A172 (cell line): ENCODE data around the gene KRTAP12-4. TPM values are rescaled to one million over a fixed set of nuclear protein-coding genes. Genes with fewer than 3 reads are reported as not detected.
"Not testable (repeated sequence)": the region's sequence is repeated elsewhere in the genome, so short reads cannot be mapped to it uniquely, and the experiment has no call there.

Source experiments
- DNase-seq: peaks from one replicate; pipeline ENCODE4 v3.0.0-alpha.2; 2015; ENCODE audit warnings: low spot score
- total RNA-seq: library from RNA; depleted of rRNA; stranded (reverse); fragments of >200 nt; shearing (Covaris generic); gene quantifications from 2 replicates; pipeline ENCODE4 v1.2.3, GENCODE V29; 2014

KRTAP12-4 gene
- total RNA-seq, 1 experiment from 2014 or later: not detected

DNA sequence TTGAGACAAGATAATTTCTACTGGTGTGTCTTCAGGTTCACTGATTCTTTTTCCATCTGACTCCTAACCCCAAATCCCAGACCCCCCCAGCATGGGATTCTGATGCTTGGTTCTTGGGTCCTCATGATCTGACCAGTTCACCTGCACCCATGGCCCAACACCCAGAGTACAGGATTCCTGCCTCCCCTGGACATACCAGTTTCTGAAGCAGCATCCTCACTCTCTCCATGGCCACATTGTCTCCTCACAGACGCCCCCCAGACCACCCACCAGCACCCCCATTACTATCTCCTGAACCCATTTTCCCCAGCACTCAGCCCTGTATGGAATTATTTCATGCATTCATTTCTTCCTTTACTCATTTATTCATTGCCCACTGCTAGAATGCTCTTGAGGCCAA lies 2.4 kb upstream of the KRTAP12-4 start:
- no peak for DNase-seq

DNA sequence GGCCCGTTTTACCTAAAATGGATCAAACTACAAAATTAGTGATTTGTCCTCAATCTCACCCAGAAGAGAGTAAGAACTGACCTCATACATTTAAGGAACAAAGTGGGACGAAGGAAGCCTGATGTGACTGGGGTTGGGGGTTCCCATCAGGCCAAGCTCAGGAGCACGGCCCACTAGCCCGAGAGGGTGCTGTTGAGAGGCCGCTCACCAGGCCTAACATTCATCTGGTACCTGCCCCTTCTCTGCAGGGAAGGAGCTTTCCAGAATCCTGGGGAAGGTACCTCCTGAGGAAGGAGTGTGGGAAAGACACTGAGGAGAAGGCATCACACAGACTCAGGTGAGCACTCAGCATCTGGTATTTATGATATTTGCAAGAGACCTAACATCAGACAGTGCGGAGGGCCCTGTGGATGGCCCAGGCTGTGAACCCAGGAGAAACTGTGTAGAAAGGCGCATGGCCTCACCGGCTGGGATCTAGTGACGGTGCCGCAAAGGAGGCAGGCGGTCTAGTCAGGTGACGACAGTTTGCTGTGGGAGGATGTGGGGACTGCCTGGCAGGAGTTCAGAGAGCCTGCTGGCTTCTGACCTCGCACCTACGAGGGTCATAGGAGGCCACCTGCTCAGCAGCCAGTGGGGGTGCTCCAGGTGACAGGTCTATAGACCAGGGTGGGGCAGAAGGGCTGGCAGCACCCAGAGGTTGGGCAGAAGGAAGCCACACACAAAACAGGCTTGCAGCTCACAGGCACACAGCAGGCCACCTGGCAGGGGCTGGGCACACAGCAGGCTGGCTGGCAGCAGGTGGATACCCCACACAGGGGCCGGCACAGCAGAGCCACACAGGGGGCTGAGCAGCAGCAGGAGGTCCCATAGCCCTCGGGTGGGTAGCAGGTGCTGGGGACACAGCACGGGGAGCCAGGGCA lies 543 bp downstream of the KRTAP12-4 start:
- no peak for DNase-seq

DNA sequence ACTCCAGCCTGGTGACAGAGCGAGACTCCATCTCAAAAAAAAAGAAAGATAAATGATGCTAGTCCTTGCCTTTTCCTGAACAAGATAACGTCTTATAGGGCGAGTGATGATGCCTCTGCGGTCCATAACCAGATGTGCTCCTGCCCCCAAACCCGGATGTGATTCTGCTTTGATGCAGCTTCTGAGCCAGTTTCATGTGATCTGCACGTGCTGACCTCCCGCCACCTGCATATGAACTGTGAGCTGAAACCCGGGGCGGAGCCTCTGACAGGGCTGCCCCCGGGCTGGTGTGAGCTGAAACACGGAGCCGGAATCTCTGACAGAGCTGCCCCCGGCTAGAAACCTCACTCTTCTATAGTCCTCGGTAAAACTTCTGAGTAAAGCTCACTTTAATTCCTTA lies 1.3 kb downstream of the KRTAP12-4 start:
- DNase-seq: no peak

DNA sequence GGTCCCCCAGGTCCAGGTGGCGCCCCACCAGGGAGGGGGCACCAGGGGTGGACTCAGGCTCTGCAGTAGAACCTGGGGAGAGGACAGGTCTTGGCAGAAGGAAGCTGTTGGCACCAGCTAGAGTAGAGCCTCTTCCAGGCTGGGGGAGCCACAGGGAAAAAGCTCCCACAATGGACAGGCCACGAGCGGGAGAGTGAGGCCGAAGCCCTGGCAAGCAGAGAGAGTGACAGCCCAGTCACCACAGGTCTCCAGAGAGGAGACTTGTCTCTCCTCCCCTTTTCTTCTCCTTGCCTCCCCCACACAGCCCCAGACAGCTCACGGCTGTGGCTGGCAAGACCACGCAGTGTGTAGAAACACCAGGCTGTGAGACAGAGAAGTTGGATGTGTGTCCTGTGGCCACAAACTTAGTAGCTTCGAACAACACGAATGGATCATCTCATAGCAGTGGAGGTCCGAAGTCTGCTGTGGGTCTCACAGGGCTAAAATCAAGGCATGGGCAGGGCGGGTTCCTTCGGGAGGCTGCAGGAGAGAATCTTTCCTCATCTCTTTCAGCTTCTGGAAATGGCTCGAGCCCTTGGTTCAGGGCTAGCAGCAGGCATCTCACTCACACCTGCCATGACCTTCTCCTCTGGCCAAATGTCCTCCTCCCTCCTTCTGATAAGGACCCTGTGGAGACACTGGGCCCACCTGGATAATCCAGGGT lies 3.3 kb downstream of the KRTAP12-4 start:
- no peak for DNase-seq

DNA sequence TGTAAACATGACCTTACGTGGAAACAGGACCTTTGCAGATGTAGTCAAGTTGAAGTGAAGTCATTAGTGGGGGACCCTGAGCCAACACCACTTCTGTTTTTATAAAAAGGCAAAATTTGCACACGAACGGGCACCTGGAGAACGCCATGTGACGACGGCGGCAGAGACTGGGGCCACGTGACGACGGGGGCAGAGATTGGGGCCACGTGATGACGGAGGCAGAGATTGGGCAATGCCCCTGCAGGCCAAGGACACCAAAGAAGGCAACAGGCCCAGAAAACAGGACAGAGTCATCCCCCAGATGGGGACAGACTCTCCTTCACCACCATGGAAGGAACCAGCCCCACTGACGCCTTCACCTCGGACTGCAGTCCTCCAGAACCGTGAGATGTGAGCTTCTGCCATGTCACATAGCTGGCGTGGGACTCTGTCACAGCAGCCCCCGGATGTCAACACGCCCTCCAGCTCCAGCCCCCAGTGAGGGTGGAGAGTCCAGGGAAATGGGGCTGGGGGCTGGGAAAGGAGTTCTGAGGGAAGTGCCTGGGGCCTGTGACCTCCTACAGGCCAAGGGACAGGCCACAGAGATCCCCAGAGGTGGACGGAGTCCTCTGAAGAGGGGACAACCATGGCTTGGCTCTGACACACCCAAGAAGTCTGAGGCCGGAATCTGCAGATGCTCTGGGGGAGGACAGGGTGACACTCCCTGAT lies 4.0 kb downstream of the KRTAP12-4 start:
- DNase-seq: no peak

DNA sequence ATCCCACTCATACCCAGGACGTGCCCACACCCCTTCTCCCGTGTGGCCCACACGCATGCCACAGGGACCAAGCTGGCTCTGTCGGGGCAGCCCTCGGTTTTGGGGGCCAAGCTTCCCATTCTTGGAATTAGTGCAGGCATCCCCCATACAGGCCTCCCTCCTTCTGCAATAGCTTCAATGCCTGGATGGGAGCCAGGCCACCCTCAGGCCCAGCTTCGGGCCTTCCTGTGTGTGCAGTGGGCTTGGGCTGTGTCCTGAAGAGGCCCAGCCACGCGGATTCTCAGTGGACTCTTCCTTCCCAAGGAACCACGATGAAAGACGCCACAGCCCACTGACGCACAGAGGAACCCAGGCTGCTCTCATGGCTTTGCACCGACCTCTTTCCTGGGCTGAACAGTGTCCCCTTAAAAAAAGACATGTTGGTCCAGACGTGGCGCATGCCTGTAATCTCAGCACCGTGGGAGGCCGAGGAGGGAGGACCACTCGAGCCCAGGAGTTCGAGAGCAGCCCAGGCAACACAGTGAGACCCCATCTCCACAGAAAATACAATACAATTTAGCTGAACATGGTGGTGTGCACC lies 4.8 kb downstream of the KRTAP12-4 start:
- no peak for DNase-seq

DNA sequence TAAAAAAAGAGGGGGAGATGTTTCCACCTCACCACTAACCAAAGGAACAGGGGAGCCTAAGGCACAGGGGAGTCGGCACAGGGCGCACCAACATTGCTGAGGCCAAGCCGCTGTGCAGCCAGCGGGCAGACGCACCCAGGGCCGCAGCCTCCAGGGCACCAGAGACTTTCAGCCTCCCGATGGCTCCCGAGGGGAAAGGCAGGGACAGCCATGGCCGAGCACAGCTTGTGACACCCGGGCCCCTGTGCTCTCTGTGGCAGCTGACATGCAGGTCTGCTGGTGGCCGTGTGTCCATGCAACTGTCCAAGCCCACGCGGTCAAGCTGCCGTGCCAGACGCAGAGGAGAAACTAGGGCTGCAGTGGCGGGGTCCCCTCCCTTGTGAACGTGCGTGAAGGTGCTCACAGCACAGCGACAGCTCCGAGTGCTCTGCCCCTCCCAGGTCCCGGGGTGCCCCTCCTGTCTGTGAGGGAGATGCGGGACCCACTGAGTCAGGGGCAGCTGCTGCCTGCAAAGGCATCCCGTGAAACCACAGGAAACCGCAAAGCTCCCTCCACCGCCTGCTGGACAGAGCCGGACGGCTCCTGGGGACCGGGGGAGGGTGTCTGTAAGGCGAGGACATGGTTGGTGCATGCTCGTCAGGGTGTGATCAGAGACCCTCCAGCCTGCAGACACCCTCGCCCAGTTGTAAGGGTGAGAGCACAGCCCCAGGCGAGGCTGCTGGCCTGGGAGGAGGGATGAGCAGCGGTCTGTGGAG lies 5.7 kb downstream of the KRTAP12-4 start:
- DNase-seq: no peak

DNA sequence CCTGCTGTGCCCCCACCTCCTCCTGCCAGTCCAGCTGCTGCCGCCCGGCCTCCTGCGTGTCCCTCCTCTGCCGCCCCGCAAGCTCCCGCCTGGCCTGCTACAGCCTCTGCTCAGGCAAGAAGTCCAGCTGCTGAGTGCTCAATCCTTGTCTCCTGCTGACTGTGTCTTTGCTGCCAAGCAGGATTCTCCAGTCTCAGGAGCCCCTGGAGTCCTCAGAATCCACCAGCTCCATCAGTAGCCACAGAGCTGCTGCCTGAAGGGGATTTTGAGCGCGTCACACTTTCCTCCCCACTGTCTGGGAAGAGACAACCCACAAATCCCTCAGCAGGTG lies 7.3 kb downstream of the KRTAP12-4 start:
- no peak for DNase-seq

DNA sequence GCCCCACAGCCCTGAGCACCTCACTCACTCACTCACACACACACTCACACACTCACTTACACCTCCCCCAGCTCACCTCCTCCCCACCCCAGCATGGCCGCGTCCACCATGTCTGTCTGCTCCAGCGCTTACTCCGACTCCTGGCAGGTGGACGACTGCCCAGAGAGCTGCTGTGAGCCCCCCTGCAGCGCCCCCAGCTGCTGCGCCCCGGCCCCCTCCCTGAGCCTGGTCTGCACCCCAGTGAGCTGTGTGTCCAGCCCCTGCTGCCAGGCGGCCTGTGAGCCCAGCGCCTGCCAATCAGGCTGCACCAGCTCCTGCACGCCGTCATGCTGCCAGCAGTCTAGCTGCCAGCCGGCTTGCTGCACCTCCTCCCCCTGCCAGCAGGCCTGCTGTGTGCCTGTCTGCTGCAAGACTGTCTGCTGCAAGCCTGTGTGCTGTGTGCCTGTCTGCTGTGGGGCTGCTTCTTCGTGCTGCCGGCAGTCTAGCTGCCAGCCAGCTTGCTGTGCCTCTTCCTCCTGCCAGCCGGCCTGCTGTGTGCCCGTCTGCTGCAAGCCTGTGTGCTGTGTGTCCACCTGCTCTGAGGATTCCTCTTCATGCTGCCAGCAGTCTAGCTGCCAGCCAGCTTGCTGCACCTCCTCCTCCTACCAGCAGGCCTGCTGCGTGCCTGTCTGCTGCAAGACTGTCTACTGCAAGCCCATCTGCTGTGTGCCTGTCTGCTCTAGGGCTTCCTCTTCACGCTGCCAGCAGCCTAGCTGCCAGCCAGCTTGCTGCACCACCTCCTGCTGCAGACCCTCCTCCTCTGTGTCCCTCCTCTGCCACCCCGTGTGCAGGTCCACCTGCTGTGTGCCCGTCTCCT lies 7.9 kb downstream of the KRTAP12-4 start, which contains the start of gene KRTAP10-11:
Gene KRTAP10-11, plus strand, starts transcription at position 49 of the 856 bp plus-strand sequence. Its CDS starts 45 bp downstream, at position 94.
- not testable (repeated sequence) for DNase-seq

DNA sequence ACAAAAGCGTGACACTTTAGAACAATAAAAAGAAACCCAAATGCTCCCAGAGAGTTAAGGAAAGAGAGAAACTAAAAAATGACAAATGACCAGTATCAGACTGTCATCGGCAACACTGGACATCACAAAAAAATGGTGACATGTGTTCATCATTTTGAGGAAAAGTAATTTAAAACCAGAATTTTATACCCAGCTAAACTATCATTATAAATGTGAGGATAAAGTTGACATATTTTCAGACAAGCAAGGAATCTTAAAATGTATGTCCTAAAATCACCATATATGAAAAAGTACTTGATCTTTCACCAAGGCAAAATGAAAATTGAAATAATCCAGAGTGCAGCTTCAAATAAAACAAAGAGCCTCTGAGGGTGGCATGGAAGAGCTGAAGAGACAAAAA lies 9.6 kb downstream of the KRTAP12-4 start:
- DNase-seq: no peak

DNA sequence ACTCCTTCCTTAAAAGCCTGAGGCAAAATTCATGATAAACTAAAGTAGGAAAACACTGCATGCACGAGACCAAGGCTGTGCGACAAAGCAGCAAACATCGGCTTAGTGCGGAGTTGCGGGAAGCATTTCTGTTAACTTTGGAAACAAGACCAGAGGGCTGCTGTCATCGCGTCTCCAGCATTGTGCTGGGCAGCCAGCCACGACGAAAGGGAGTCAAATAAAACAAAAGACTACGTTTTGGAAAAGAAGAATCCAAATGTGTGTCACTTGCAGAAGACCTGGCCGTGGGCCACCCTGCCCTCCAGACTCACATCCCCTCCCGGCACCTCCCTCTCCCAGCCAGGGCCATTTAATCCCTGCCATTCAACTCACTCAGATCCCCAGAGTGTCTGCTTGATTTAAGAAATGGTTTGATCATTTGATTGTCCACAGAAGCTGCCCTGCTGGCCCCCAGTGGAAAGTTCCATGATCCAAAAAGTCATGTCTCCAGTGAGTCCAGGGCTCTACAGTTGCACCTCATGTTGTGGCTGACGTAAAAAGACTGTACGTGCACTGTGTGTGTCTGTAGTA lies 10.6 kb downstream of the KRTAP12-4 start:
- DNase-seq: no peak

DNA sequence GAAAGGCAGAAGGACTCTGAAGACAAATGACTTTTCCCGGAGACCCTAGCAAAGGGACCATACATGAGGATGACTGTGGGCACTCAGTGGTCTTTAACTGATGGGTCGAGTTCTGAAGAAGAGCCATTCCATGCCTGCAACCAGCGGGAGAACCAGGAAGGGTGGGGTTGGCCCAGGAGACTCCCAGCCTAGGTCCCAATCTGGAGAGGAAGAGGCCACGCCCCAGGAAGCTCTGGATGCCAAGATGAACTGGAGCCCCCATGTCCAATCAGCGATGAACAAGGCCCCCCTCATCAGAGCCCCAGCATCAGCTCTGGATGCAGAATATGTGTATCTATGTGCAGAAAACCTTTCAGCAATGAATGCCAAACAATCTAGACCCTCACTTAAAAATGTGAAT lies 13.7 kb downstream of the KRTAP12-4 start:
- no peak for DNase-seq

DNA sequence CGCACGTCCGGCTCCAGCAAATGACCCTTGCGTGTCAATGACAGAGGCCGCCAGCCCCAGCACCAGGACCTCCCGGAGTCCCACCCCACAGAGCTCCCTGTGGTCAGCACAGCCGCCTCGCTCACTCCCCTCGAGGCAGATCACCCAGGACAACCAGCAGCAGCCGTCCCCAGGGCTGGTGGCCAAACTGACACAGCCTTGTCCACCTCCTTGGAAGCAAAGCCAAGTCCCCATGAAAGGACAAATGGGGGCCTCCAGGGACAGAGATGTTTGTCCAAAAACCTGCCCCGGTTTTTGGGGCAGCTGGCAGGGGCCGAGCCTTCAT lies 15.2 kb downstream of the KRTAP12-4 start:
- DNase-seq: no peak

DNA sequence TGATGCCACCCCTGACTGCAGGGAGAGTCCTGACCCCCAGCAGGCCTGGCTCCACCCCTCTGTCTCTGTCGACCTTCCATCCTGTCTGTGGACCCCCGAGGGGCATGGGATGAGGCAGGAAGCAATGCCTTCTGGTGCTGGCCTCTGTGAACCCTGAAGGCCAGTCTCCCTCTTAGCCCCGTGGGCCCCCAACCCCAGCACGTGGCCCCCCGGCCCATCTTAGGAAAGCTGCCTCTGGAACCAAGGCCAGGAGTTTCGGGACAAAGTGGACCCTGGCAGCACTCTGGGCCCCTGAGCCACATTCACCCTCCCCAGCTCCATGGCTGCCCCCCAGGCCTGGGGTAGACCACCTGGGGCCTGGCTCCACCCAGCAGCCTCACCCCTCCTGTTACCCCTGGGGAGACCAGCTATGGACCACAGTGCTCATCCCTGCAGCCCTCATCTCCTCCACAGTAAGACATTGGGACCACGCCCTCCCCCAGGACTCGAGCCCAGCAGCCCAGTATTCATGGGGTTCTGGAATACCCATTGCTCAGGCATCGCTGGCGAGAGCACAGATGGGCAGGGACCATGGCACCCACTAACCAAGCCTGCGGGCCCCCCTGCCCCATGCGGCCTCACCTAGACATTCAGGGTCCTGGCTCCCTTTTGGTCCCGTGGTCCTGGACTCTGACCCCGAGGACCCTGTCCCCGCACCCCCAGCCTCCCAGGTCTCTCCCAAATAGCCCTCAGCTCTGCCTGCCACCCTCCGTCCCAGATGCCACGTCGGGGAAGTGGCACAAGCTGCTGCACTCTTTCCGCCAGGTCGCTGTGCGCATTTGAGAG lies 15.7 kb downstream of the KRTAP12-4 start:
- DNase-seq: not testable (repeated sequence)

DNA sequence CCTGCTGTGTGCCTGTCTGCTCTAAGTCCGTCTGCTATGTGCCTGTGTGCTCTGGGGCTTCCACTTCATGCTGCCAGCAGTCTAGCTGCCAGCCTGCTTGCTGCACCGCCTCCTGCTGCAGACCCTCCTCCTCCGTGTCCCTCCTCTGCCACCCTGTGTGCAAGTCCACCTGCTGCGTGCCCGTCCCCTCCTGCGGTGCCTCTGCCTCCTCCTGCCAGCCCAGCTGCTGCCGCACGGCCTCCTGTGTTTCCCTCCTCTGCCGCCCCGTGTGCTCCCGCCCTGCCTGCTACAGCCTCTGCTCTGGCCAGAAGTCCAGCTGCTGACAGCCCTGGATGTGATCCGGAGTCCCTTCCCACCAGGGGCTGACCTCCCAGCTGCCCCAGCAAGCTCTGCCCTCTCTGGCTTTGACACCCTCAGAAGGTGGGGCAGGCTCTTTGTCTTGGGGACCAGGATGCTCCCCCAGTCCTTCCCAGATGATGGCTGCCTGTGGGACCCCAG lies 16.6 kb downstream of the KRTAP12-4 start:
- not testable (repeated sequence) for DNase-seq

DNA sequence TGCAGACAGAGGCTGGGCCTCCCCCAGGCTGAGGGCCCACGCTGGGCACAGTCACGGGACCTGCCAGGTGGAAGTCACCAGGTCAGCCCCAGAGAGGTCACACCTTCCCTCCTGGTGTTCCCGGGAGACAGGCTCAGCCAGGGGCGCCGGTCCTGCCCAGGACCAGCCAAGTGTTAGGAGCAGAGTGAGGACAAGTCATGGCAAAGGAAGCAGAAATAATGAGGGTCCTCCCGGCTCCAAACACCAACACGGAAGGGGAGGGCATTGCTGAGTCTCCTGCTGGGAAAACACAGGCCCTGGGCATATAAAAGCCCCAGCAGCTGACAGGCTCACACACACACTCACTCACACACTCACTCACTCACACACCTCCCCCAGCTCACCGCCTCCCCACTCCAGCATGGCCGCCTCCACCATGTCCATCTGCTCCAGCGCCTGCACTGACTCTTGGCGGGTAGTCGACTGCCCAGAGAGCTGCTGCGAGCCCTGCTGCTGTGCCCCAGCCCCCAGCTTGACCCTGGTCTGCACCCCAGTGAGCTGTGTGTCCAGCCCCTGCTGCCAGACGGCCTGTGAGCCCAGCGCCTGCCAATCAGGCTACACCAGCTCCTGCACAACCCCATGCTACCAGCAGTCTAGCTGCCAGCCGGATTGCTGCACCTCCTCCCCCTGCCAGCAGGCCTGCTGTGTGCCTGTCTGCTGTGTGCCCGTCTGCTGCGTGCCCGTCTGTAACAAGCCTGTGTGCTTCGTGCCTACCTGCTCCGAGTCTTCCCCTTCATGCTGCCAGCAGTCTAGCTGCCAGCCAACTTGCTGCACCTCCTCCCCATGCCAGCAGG lies 17.2 kb downstream of the KRTAP12-4 start, which contains the start of gene KRTAP10-10:
Gene KRTAP10-10, plus strand, starts transcription at position 339 of the 833 bp plus-strand sequence. Its CDS starts 62 bp downstream, at position 401.
- DNase-seq: no peak

DNA sequence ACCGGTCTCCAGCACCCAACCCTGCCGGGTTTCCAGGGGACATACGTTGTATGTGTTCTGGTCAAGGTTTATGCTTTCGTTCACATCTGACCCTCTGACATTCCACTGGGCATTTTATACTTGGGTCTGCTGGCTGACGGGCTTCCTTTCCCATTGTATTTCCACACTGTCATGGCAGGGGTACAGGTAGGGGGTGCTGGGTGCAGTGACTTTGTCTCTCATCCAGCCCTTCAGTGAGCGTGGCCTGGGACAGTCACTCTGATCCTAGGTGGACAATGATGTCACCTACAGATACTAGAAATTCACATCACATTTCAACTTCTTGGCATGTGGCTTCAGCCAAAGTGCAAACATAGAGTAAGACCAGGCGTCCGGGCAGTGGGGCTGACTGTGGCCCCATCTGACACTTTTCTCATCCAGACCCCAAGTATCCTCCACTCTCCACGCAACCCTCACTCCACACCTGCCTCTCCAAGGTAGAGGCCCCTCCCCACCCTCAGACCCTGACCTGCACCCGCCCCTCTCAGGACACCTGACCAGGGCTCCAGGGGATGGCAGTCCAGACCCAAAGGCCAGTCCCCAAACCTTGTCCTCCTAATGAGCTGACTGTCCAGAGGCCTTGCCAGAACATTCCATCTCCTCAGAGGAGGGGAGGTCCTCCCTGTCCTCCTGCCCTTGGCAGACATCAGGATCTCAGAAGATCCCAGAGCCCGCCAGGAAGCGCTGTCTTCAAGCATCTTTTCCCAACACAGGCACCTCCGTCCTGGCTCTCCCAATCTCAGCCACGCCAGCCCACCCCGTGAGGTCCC lies 18.0 kb downstream of the KRTAP12-4 start:
- no peak for DNase-seq
